Stimulated activated CD4-positive, alpha-beta T cell treated with anti-CD3 and anti-CD28 coated beads, Interleukin-15, amount 100 ng/mL, for 1 hour (primary cell): ENCODE results near the gene IQSEC3.

ENCODE experiments used
- DNase-seq, 2 donors: peaks; one replicate each; pipeline ENCODE4 v3.0.0-alpha.2; 2020; ENCODE audit warnings: low read depth in 1 of 2, low spot score in 1 of 2

Gene IQSEC3

DNA sequence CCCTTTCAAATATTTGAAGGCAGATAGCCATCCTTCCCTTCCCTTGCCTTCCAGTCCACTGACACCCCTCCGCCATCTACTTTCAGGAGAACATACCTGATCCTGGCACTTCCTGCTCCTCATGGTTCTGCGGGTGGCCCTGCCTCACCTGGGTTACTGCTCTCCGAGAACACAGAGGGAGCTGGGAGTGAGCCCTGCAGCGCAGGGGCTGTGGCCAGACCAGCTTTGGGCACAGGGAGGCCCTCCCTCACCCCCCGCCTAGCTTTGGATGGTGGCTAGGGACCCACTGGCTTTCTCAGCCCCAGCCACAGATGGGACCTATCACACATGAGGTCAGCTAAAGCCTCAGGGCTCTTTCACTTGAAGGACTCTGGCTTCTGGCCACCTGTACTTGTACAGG is 12.4 kb downstream of the IQSEC3 start:
- DNase-seq, result no peak

DNA sequence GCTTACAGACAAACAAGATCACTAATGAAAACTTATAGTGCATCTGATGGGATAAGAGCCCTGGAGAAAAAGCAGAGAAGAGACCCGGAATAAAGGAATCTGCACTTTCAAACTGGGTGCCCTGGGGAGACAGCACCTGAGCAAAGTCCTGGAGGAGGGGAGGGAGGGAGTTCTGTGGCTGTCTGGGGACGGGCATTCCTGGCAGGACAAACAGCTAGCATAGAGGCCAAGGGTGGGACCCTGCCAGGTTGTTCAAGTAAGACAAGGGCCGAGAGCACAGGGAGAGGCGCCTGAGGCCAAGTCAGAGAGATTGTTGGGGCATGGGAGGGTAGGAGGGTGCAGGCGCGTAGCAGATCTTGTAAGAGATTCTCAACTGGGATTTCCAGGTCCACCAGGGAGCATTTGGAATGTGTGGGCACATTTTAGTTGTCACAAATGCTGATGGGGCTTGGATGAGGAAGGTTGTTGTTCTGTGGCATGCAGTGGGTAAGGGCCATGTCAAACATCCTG is 14.2 kb downstream of the IQSEC3 start:
- no peak for DNase-seq

DNA sequence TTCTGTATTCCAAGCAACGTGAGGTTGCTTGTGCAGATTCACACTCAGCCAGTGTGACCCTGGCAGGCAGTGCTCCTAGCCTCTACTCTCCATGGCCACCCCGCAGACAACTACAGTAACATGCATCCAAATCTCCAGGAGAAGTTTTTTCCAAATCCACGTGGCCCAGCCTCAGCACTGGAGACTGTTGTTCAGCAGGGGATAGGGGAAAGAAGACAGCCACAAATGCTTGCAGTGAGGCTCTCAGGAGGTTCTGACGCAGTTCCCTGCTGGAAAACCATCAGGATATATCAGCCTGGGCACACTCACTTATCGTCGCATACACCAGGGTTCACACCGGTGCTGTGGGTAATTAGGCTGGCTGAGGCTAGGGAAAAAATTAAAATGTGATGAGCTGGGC is 16.2 kb downstream of the IQSEC3 start:
- no peak for DNase-seq

DNA sequence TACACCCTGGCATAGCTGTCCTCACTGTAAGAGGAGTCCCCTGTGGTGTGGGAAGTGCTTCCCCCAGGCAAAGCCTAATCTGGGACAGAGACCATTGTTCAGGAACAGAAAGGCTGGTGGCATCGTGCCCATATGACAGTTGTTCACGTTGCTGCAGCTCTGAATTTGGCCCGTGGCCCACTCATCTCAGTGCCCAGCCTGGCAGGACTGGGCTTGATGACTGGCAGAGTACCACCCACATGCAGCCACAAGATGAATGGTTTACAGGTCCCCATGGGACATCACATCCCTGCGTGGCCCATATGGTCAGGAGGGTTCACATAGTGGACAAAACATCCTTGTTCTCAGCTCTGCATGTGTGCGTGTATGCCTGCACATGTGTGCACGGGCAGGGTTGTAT is 17.5 kb downstream of the IQSEC3 start:
- no peak for DNase-seq

DNA sequence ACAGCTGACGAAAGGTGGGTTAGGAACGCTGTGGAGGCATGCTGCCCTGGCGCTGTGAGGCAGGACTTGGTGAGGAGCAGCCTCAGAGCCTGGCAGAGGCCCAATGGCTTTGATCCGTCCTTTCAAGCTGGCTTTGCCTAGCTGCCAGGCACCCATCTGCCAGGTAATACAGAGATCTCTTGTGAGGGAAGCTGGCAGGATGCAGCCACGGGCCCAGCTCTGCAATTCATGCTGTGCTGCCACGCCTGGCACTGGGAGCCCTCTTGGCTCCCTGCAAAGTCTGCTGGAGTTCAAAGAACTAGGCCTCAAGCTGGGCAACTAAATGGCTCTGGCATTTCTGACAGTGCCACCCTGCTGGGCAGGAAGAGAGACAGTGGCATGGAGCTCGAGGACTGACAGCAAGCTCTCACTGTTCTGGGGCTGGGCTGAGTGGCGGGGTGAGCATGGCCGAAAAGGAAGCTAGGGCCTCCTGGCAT is 18.7 kb downstream of the IQSEC3 start:
- no peak for DNase-seq

DNA sequence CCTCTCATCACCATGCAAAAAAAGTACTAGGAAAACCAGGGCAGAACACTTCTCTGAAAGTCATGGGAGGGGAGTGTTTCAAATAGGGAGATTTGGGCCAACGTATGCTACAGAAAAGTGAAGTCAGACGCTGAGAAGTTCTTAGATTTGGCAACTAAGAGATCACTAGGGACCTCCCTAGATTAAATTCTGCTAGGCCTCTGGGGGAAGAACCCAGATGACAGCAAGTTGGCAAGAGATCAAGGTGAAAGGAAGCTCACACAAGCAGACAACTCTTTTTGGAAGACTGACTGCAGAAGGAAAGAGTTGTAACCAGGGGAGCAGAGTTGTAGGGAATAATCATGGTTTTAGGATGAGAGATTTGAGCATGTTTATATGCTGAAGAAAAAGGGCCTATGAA is 20.7 kb downstream of the IQSEC3 start:
- no peak for DNase-seq

DNA sequence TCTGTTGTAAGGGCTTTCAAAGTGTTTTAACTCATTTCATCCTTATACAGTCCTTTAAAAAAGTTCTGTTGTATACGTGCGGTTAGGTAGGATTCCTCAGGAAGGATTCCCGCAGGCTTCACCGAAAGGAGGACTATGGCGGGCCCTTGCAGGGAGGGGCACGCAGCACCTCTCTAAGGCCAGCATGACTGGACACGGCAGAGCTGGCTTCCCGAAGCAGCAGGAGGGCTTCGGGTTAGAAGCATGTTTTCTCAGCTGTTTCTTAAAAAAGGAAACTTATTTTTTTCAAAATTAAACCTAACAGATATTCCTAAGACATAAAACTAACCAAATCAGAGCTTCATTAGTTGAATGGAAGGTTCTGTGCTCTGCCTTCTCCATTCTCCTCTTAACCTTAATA is 21.3 kb downstream of the IQSEC3 start:
- DNase-seq, result no peak

DNA sequence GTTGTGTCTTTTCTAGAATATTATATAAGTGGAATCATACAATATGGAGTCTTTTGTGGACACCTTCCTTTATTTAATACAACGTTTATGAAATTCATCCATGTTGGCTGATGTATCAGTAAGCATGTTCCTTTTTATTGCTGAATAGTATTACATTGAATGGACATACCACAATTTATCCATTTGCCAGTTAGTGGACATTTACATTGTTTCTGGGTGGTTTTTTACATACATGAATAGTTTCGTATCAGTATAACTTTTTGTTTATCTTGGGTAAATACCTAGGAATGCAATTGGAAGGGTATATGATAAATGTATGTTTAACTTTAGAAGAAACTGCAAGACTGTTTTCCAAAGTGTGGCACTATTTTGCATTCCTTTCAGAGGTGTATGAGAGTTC is 23.1 kb downstream of the IQSEC3 start:
- no peak for DNase-seq

DNA sequence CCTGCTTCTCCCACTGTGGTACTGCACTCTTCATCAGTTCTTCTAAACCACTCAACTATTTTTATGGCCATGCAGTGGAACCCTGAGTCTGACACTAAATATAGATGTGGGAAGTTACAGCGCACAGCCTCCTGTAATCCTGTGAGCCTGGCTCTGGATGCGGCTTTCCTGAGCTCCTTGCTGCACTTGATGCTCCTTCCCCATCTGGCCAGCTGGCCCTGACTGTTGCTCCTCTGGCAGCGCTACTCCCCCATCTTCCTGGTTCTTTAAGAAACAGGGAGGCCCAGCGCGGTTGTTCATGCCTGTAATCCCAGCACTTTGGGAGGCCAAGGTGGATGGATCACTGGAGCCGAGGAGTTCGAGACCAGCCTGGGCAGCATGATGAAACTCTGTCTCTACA is 24.6 kb downstream of the IQSEC3 start:
- no peak for DNase-seq

DNA sequence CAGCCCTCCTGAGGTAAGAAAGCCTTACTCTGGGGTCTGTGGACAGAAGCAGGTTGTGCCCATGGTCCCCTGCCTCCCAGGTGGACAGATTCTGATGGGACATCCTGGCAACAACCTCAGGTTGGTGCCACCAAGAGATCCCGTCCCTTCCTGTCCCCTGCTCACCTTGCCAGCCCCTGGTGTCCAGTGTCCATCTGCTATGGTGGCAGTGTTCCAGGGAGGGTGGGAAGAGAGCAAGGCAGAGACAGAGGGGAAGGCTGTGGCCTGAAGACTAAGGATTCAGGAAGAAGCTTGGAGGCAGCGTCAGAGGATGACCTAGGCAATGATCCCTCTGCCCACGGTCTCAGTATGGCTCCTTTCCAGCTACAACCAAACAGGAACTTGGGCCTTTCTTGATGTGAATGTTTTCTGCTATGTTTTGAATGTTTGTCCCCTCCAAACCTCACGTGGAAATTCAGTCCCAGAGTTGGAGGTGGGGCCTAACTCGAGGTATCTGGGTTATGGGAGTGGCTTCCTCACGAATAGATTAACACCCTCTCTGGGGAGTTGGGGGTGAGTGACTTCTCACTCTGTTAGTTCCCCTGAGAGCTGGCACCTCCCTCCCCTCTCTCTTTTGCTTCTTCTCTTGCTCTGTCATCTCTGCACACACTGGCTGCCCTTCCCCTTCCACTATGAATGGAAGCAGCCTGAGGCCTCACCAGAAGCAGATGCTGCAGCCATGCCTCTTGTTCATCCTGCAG is 26.9 kb downstream of the IQSEC3 start:
- DNase-seq, result no peak

DNA sequence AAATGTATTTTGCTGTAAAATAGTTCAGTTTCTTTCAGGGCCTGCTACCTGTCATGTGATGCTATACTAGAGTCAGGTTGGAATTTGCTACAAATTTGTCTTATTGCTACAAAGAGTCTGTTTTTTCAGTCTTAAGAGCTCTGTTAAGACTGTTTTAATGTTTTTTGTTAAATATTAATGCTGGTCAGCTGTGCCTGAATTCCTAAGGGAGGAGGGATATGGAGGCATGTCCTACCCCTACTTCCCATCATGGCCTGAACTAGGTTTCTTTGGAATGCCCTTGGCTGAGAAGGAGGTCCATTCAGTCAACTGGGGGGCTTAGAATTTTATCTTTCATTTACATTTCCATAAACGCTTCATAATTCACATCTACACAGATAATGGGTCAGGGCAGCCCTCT is 30.0 kb downstream of the IQSEC3 start:
- no peak for DNase-seq

DNA sequence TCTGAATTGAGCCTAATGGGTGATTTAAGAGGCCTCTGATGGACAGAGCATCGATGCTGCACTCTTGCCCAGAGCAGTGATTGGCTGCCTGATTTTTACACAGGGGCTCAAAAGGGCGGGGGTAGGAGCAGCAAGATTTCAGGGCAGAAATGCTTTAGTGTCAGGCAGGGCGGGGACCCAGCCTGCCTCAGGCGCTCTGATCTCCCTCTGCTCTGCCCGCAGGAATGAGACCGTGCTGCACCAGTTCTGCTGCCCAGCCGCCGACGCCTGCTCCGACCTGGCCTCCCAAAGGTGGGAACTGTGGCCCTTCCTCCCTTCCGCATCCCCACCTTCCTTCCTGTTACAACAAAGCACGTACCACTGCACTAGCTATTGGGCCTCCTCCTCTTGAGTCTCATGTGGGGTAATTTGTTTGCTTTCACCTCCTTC is 32.4 kb downstream of the IQSEC3 start:
- no peak for DNase-seq

DNA sequence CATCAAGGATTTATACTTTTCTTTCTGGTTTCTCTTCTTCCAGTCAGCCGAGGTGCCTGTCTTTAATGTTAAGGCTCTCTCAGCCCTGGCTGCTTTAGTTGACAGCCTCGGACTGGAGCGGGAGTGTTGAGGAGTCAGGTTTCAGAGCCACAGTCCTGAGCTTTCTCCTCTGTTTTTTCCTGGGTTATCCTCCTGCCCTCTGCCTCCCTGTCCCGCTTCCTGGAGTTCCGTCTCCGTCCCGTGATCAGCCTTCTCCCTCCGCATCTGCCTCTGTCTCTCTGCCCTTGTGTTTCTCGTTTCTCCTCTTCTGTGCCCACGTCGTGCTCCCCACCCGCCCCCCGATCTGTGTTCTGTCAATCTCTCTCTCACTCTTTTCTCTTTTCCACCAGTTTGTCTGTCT is 33.0 kb downstream of the IQSEC3 start:
- DNase-seq, result no peak

DNA sequence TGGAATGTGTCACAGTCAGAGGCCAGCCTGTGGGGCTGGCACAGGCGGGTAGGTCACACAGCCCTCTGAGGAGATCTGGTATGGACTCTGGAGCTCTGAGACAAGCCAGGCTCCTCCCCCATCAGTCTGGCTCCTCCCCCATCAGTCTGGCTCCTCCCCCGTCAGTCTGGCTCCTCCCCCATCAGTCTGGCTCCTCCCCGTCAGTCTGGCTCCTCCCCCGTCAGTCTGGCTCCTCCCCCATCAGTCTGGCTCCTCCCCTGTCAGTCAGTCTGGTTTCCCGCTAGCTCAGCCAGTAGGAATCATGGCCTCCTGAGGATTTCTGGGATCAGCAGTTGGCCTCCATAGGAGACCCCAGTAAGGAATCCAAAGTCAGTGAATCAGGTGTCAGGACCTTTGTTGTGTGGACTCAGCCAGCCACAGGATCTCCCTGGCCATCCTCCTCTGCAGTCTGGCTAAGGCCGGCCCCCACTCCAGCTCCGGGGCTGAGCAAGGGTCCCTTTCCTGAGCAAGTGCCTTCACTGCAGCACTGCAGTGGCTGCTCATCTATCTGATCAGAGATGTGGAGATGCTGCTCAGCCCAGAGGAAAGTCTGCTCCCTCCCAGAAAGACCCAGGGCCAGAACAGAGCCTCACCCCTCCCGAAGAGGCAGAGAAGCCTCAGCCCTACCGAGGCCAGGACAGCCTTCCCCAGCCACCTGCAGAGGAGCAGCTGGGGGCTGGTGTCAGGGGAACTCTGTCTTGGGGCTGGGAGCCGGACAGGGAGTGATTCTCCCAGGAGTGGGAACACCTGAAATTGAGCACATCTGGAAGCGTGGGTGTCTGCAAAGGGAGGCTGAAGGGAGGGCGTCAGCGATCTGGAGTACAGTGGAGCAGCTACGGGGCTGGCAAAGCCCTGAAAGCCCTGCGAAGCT is 35.7 kb downstream of the IQSEC3 start:
- no peak for DNase-seq

DNA sequence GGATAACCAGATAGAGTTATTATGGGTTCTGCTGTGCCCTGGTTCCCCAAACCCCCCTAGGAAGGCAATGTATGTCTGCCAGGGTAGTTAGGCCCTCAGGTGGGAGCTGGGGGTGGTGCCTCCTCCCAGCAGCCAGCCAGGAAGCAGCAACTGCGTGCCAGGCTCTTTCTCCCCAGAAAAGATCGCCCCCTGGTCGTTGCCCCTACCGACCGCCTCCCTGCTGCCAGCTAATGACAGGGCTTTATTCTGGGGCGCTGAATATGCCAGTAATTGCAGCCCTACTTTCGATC is 36.3 kb downstream of the IQSEC3 start:
- no peak for DNase-seq

DNA sequence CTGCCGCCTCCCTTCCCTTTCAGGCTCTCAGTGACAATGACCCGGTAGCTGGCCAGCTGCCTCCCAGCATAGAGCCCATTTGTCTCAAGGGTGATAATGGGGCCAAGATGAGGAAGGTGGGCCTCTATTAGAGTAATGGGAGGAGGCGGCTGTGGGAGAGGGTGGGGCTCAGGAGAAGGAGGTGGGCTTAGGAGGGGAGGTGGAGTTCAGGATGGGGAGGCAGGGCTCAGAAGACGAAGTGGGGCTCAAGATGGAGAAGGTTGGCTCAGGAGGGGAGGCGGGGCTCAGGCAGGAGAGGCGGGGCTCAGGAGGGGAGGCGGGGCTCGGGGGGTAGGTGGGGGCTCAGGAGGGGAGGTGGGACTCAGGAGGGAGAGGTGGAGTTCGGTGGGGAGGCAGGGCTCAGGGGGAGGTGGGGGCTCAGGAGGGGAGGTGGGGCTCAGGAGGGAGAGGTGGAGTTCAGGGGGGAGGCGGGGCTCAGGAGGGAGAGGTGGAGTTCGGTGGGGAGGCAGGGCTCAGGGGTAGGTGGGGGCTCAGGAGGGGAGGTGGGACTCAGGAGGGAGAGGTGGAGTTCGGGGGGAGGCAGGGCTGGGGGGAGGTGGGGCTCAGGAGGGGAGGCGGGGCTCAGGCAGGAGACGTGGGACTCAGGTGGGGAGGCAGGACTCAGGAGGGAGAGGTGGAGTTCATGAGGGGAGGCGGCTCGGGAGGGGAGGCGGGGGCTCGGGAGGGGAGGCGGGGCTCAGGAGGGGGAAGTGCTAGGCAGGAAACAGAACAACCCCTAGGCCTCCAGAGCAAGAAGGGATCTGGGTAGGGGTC is 36.8 kb downstream of the IQSEC3 start:
- no peak for DNase-seq

DNA sequence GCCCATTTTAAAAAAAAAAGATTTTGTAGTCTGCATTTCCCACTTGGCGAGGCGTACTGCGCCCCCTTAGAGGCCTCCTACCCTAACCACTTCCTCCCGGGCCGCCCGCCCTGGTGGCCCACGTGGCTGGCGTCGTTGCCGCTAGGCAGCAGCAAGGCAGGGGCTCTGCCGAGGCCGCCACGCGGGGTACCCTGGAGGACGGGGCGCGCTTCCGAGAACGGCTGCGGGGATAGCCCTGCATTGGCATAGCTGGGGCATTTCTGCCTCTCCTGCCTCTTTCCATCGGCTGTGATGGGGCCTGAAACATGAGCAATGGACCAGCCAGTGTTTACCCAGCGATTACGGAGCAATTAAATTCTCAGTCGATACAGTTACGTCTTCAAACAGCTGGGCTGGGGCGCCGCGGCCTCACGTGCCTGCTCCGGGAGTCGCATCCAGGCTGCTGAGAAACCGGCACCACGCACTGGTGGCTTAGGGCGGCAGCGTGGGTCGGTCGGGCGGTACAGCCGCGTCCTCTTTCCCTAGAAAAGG is 38.0 kb downstream of the IQSEC3 start:
- DNase-seq, result no peak

DNA sequence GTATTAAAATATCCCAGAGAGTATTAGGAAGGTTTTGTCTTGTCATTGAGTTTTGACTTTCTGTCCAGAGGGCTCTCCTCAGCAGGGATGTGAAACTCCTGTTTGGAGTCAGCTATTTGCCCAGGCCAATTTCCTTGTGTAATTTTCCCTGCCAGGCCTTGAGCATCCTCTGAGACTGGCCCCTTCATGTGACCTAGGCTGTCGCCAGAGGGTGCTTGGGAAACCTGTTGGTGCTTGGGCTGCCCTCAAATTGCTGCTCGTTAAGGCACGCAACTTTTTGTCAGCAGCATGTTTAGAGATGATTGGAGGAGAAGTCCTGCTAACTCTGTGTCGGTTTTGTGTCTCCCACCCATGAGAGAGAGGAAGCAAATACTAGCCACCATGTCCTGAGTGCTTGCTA is 39.1 kb downstream of the IQSEC3 start:
- DNase-seq, result no peak

DNA sequence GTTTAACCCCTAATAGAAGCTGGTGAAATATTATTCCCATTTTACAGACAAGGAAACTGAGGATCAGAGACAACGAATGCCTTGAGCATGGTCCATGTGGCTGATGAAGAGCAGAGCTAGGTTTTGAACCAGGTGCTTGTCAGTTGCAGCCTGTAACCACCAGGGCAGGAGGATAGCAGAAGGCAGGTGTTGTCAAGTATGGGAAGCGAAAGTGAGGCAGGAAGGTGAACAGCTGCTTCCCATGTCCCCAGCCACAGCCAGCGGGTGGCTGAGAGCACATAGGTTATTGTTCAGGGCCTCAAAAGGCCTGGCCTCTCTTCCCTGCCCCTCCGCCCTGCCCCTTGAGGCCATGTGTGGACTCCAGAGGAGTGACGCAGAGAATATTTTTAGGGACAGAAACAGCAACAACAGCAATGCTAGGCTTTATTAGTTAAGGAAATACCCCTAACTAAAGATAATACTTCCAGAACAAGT is 39.6 kb downstream of the IQSEC3 start:
- no peak for DNase-seq

DNA sequence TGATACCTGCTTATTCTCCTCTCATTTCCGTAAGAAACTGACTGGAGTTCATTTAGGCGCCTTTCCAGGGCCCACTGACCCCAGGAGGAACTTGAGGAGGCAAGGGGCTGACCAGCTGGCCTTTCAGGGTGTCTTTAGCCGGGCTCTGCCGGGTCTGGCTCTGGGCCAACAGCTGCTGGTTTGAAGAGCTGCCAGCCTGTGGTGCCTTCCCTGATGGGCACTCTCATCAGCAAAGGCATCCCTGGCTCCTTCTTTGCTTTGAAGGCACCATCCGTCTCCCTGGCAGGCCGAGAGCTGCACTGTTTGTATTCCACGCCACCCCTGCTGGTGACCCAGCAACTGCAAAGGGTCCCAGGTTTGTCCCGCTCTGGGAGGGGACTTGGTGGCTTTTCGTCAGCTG is 42.0 kb downstream of the IQSEC3 start:
- no peak for DNase-seq

DNA sequence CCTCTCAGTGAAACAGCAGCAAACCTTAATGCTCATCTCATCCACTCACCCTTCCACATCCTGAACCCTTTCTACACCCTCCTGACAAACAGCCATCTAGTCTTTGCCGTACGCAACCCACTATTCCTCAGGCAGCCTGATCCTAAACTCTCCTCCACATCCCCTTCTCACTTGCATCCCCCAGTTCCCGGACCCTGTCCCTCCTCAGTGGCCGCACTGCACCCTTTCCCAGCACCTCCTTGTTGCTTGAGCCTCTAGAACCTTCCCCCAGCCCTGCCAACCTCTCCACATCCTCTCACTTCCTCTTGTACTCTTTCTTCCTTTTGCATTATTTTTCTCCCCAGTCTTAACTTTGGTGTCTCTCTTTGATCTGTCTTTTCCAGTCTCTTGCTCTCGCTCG is 42.9 kb downstream of the IQSEC3 start:
- no peak for DNase-seq
